DOHH2 (cell line): Measurements from ENCODE around the gene CLHC1.
A peak's percentile ranks its signal among the peaks of the same experiment; 100 is the strongest.

ENCODE experiments used
- H3F3A ChIP-seq: fragments of 200-600 bp; sonication (generic), shearing (Covaris generic); 2 replicates; pipeline ENCODE4 v1.6.0; 2016; ENCODE audit warnings: antibody characterized with exemption, mild to moderate bottlenecking; ENCODE audit not compliant: control insufficient read depth, insufficient read depth
- H3K27ac ChIP-seq: fragments of 200-600 bp; sonication (generic); 2 replicates; pipeline ENCODE4 v1.5.1; 2014; ENCODE audit warnings: low read depth, mild to moderate bottlenecking, low read length, moderate library complexity
- H3K27me3 ChIP-seq: fragments of 200-600 bp; sonication (generic); 2 replicates; pipeline ENCODE4 v1.6.1; 2014; ENCODE audit warnings: mild to moderate bottlenecking, low read length, mixed read lengths; ENCODE audit not compliant: control insufficient read depth
- H3K36me3 ChIP-seq: fragments of 200-600 bp; sonication (generic); 2 replicates; pipeline ENCODE4 v1.6.1; 2014; ENCODE audit warnings: mild to moderate bottlenecking, low read length, moderate library complexity, mixed read lengths; ENCODE audit not compliant: control insufficient read depth
- H3K4me1 ChIP-seq: fragments of 200-600 bp; sonication (generic); 2 replicates; pipeline ENCODE4 v1.6.1; 2014; ENCODE audit warnings: mild to moderate bottlenecking, low read length, mixed read lengths; ENCODE audit not compliant: control insufficient read depth
- H3K4me2 ChIP-seq: fragments of 200-600 bp; sonication (generic); 2 replicates; pipeline ENCODE4 v1.6.0; 2014; ENCODE audit warnings: mild to moderate bottlenecking, low read length, moderate library complexity
- H3K4me3 ChIP-seq: fragments of 200-600 bp; sonication (generic); 2 replicates; pipeline ENCODE4 v1.5.1; 2014; ENCODE audit warnings: mild to moderate bottlenecking, low read length, mixed read lengths
- H3K79me2 ChIP-seq: fragments of 200-600 bp; sonication (generic); 2 replicates; pipeline ENCODE4 v1.6.1; 2014; ENCODE audit warnings: mild to moderate bottlenecking, low read length, mixed read lengths; ENCODE audit not compliant: control insufficient read depth
- H3K9me2 ChIP-seq: fragments of 200-600 bp; sonication (generic); replicated peaks from 2 replicates; pipeline ENCODE4 v1.6.1; 2014; ENCODE audit warnings: mild to moderate bottlenecking, low read length, mixed read lengths; ENCODE audit not compliant: control insufficient read depth
- H3K9me3 ChIP-seq: fragments of 200-600 bp; sonication (generic); 2 replicates; pipeline ENCODE4 v1.6.1; 2014; ENCODE audit warnings: antibody characterized with exemption, low read length, mixed read lengths; ENCODE audit not compliant: control insufficient read depth, insufficient read depth
- H4K20me1 ChIP-seq: fragments of 200-600 bp; sonication (generic); 2 replicates; pipeline ENCODE4 v1.6.0; 2014; ENCODE audit warnings: low read depth, mild to moderate bottlenecking, antibody characterized with exemption, low read length, moderate library complexity; ENCODE audit not compliant: control insufficient read depth, insufficient read depth
- EZH2phosphoT487 ChIP-seq: fragments of 200-600 bp; sonication (generic); IDR thresholded peaks from 2 replicates; pipeline ENCODE4 v1.6.1; 2017; ENCODE audit warnings: borderline replicate concordance, mild to moderate bottlenecking, antibody characterized with exemption, low read length, moderate library complexity, mixed read lengths
- TF ChIP-seq, protein P1 (sequence below): fragments of 200-600 bp; sonication (generic); IDR thresholded peaks from one replicate; pipeline ENCODE4 v1.5.1; 2014; ENCODE audit warnings: antibody characterized with exemption, mild to moderate bottlenecking, low read depth, low read length; ENCODE audit not compliant: poor library complexity, severe bottlenecking

Gene CLHC1

DNA sequence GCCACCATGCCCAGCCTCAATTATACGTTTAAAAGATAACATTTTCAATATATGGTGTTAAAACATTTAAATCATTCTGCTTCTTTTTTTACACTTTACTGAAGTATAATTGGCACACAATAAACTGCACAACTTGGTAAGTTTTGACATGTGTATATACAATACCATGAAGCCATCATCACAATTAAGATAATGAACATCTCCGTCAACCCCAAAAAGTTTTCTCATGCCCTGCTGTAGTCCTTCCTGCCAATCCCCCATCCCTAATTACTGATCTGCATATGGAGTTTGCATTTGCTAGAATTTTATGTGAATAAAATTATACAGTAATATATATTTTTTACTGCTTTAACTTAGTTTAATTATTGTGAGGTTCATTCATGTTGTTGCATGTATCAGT lies 96.6 kb downstream of the CLHC1 start:
- H3F3A ChIP-seq = no peaks in the 10 kb centered on the region
- no peaks in the 10 kb centered on the region for H3K9me2 ChIP-seq
- TF ChIP-seq, protein P1, sequence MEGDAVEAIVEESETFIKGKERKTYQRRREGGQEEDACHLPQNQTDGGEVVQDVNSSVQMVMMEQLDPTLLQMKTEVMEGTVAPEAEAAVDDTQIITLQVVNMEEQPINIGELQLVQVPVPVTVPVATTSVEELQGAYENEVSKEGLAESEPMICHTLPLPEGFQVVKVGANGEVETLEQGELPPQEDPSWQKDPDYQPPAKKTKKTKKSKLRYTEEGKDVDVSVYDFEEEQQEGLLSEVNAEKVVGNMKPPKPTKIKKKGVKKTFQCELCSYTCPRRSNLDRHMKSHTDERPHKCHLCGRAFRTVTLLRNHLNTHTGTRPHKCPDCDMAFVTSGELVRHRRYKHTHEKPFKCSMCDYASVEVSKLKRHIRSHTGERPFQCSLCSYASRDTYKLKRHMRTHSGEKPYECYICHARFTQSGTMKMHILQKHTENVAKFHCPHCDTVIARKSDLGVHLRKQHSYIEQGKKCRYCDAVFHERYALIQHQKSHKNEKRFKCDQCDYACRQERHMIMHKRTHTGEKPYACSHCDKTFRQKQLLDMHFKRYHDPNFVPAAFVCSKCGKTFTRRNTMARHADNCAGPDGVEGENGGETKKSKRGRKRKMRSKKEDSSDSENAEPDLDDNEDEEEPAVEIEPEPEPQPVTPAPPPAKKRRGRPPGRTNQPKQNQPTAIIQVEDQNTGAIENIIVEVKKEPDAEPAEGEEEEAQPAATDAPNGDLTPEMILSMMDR = no peak
- TF ChIP-seq EZH2phosphoT487 = no peak
- H3K4me2 ChIP-seq = no peak overlapping the region
- no peaks in the 10 kb centered on the region for H3K9me3 ChIP-seq
- H3K27me3 ChIP-seq = no peaks in the 10 kb centered on the region
- no peak overlapping the region for H3K4me3 ChIP-seq
- H3K27ac ChIP-seq = no peak overlapping the region
- H4K20me1 ChIP-seq = no peaks in the 10 kb centered on the region
- H3K4me1 ChIP-seq = peaks cover 28% of the 10 kb centered on the region
- no peaks in the 10 kb centered on the region for H3K36me3 ChIP-seq
- H3K79me2 ChIP-seq = no peaks in the 10 kb centered on the region

DNA sequence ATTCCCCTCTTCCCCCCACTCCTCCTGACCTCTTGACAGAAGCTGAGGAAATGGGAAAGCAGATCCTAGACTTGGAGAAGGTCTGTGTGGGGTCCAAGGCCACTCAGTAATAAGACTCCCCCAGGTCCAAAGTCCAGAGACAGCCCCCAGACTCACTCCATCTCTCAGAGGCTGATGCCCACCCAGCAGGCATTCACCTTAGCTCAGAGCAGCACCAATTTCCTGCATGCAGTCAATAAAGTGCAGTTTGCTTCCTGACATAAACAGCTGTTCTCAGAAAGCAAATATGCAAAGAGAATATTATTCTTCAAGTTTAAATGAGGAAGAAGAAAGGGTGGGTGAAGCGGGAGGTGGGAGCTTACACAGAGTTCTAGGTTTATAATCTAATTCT lies 97.8 kb downstream of the CLHC1 start:
- Histone ChIP-seq H3K9me3 (no peaks in the 10 kb centered on the region), H3K27me3 (no peaks in the 10 kb centered on the region), H4K20me1 (no peaks in the 10 kb centered on the region), H3K4me2 (peak overlapping the region; percentile 60), H3K27ac (0 out of 2 replicates have a peak overlapping the region, but pooled peaks have one; percentile 4), H3K36me3 (no peaks in the 10 kb centered on the region), H3F3A (no peaks in the 10 kb centered on the region), H3K9me2 (no peaks in the 10 kb centered on the region), H3K4me1 (peaks cover 28% of the 10 kb centered on the region), H3K79me2 (no peaks in the 10 kb centered on the region), H3K4me3 (peak overlapping the region; percentile 52)
- no peak for TF ChIP-seq EZH2phosphoT487
- TF ChIP-seq, protein P1 = no peak

DNA sequence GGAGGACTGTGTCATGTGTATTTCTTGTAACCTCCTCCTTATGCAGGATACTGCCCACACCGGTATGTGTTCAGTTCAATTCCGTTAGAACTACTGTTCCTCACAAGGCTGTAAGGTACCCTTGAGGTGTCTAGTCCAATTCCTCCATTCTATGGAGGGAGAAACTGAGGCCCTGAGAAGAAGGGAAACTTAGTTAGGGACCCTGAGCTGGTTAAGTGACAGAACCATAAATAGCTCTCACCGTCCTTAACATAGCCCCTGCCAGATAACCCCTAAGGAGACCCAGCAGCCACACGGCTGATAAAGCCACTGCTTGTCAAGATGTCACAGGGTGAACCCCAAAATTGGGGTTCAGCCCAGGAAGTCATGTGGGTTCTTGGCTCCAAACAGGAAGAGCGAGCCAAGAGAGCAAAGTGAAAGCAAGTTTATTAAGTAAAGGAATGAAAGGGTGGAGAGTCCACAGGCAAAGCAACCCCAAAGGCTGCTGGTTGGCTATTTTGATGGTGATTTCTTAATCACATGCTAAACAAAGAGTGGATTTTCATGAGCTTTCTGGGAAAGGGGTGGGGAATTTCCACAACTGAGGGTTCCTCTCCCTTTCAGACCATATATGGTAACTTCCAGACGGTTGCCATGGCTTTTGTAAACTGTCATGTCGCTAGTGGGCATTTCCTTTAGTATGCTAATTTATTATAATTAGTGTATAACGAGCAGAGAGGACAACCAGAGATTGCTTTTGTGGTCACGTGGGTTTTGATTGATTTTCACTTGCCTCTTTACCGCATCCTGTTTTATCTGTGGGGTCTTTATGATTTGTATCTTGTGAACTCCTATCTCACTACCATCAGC lies 98.4 kb downstream of the CLHC1 start:
- Histone ChIP-seq H3K9me2 (no peaks in the 10 kb centered on the region), H3K27ac (0 out of 2 replicates have a peak overlapping the region, but pooled peaks have one; percentile 4), H3K27me3 (no peaks in the 10 kb centered on the region), H3K4me1 (peaks cover 28% of the 10 kb centered on the region), H3F3A (no peaks in the 10 kb centered on the region), H4K20me1 (no peaks in the 10 kb centered on the region), H3K9me3 (no peaks in the 10 kb centered on the region), H3K36me3 (no peaks in the 10 kb centered on the region), H3K79me2 (no peaks in the 10 kb centered on the region), H3K4me3 (peak overlapping the region; percentile 52), H3K4me2 (peak overlapping the region; percentile 60)
- no peak for TF ChIP-seq EZH2phosphoT487
- TF ChIP-seq, protein P1 = no peak
